Rectal smooth muscle tissue (tissue), 1 donor: Measurements from ENCODE around the gene WDR45B.

Experiments
- H3K27ac ChIP-seq: one replicate; pipeline ENCODE4 v1.7.0; 2013; ENCODE audit warnings: low read depth, low read length, inconsistent platforms
- H3K27me3 ChIP-seq: one replicate; pipeline ENCODE4 v1.7.0; 2013; ENCODE audit warnings: low read length; ENCODE audit not compliant: control insufficient read depth, insufficient read depth
- H3K36me3 ChIP-seq: one replicate; pipeline ENCODE4 v1.7.0; 2013; ENCODE audit warnings: low read length; ENCODE audit not compliant: control insufficient read depth, insufficient read depth
- H3K4me1 ChIP-seq: one replicate; pipeline ENCODE4 v1.7.0; 2013; ENCODE audit warnings: low read length; ENCODE audit not compliant: control insufficient read depth, insufficient read depth
- H3K4me3 ChIP-seq: one replicate; pipeline ENCODE4 v1.7.0; 2013; ENCODE audit warnings: low read length
- H3K9ac ChIP-seq: one replicate; pipeline ENCODE4 v1.7.0; 2013; ENCODE audit warnings: low read length

The WDR45B gene

GRCh38 chr17:82611140-82612058 is 36.8 kb downstream of the WDR45B start:
- Histone ChIP-seq H3K36me3 (peaks cover 15% of the 10 kb centered on the region), H3K27me3 (no peaks in the 10 kb centered on the region), H3K4me1 (no peaks in the 10 kb centered on the region), H3K4me3 (no peak overlapping the region), H3K27ac (no peak overlapping the region), H3K9ac (no peak overlapping the region)

- peaks cover 4% of the 10 kb centered on the region for H3K36me3 ChIP-seq
- H3K9ac ChIP-seq = no peak overlapping the region
- no peaks in the 10 kb centered on the region for H3K4me1 ChIP-seq
- no peaks in the 10 kb centered on the region for H3K27me3 ChIP-seq
- no peak overlapping the region for H3K4me3 ChIP-seq
- no peak overlapping the region for H3K27ac ChIP-seq
Observed at GRCh38 chr17:82609655-82610054, 38.6 kb downstream of the WDR45B start.

GRCh38 chr17:82608816-82609215 is 39.4 kb downstream of the WDR45B start:
- no peak overlapping the region for H3K4me3 ChIP-seq
- no peaks in the 10 kb centered on the region for H3K27me3 ChIP-seq
- no peak overlapping the region for H3K9ac ChIP-seq
- no peak overlapping the region for H3K27ac ChIP-seq
- peaks cover 3% of the 10 kb centered on the region for H3K36me3 ChIP-seq
- H3K4me1 ChIP-seq = no peaks in the 10 kb centered on the region

- no peak overlapping the region for H3K9ac ChIP-seq
Observed at GRCh38 chr17:82605939-82606600, 42.2 kb downstream of the WDR45B start.

GRCh38 chr17:82604532-82604931 is 43.7 kb downstream of the WDR45B start:
- Histone ChIP-seq H3K27me3 (no peaks in the 10 kb centered on the region), H3K36me3 (peaks cover 13% of the 10 kb centered on the region), H3K9ac (no peak overlapping the region), H3K27ac (no peak overlapping the region), H3K4me3 (no peak overlapping the region), H3K4me1 (no peaks in the 10 kb centered on the region)

More at GRCh38 chr17:82605939-82606600, 42.2 kb downstream of the WDR45B start:
- Histone ChIP-seq H3K4me3 (no peak overlapping the region), H3K36me3 (peaks cover 13% of the 10 kb centered on the region), H3K27me3 (no peaks in the 10 kb centered on the region), H3K4me1 (no peaks in the 10 kb centered on the region), H3K27ac (no peak overlapping the region)

- Histone ChIP-seq H3K9ac (no peak overlapping the region), H3K36me3 (peaks cover 13% of the 10 kb centered on the region), H3K27ac (no peak overlapping the region), H3K27me3 (no peaks in the 10 kb centered on the region), H3K4me1 (no peaks in the 10 kb centered on the region), H3K4me3 (no peak overlapping the region)
Observed at GRCh38 chr17:82603981-82604448, 44.2 kb downstream of the WDR45B start.

GRCh38 chr17:82602986-82603710 is 45.1 kb downstream of the WDR45B start:
- peaks cover 16% of the 10 kb centered on the region for H3K36me3 ChIP-seq
- no peaks in the 10 kb centered on the region for H3K4me1 ChIP-seq
- H3K27ac ChIP-seq = no peak overlapping the region
- no peaks in the 10 kb centered on the region for H3K27me3 ChIP-seq
- no peak overlapping the region for H3K9ac ChIP-seq
- H3K4me3 ChIP-seq = no peak overlapping the region

GRCh38 chr17:82602487-82602886 is 45.8 kb downstream of the WDR45B start:
- H3K4me1 ChIP-seq = no peaks in the 10 kb centered on the region
- no peaks in the 10 kb centered on the region for H3K27me3 ChIP-seq
- H3K9ac ChIP-seq = no peak overlapping the region
- no peak overlapping the region for H3K27ac ChIP-seq
- no peak overlapping the region for H3K4me3 ChIP-seq
- peaks cover 16% of the 10 kb centered on the region for H3K36me3 ChIP-seq

GRCh38 chr17:82601447-82602000 is 46.7 kb downstream of the WDR45B start:
- Histone ChIP-seq H3K4me1 (no peaks in the 10 kb centered on the region), H3K27me3 (no peaks in the 10 kb centered on the region), H3K9ac (no peak overlapping the region), H3K4me3 (no peak overlapping the region), H3K36me3 (peaks cover 21% of the 10 kb centered on the region), H3K27ac (no peak overlapping the region)

GRCh38 chr17:82600731-82601446 is 47.4 kb downstream of the WDR45B start:
- Histone ChIP-seq H3K36me3 (peaks cover 21% of the 10 kb centered on the region), H3K27me3 (no peaks in the 10 kb centered on the region), H3K4me3 (no peak overlapping the region), H3K27ac (no peak overlapping the region), H3K4me1 (no peaks in the 10 kb centered on the region), H3K9ac (no peak overlapping the region)

- Histone ChIP-seq H3K27me3 (no peaks in the 10 kb centered on the region), H3K4me3 (no peak overlapping the region), H3K4me1 (no peaks in the 10 kb centered on the region), H3K36me3 (peaks cover 21% of the 10 kb centered on the region), H3K27ac (no peak overlapping the region), H3K9ac (no peak overlapping the region)
Observed at GRCh38 chr17:82599674-82600661, 48.3 kb downstream of the WDR45B start.
